ENCODE measurements around the gene MTERF2. TPM values are rescaled to one million over a fixed set of nuclear protein-coding genes. Genes with fewer than 3 reads are reported as not detected.
"Not testable (repeated sequence)": the region's sequence is repeated elsewhere in the genome, so short reads cannot be mapped to it uniquely, and the experiment has no call there.

Gene MTERF2
- total RNA-seq, 2 donors from 2014 or later = 21.2 to 25.2 TPM

DNA sequence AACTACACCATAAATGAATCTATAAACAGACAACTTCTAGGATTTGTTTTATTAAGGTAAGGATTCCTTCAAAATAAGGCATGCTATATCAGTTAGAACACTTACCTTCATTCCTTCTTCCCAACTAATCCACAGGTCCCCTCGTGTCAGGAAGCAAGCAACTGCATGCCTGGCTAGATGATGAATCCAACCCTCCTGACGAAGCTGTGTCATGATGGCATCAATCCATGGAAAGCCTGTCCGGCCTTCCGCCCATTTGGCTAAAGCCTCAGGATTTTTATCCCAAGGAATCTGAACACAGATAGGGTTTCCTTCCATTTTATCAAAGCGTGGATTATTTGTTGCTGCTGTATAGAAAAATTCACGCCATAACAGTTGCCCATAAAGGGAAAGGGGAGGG lies 12.5 kb upstream of the MTERF2 start:
- intact Hi-C loops (cut with DNase I) = no loop called here
- DNase-seq (no peak), ATAC-seq (no peak)

DNA sequence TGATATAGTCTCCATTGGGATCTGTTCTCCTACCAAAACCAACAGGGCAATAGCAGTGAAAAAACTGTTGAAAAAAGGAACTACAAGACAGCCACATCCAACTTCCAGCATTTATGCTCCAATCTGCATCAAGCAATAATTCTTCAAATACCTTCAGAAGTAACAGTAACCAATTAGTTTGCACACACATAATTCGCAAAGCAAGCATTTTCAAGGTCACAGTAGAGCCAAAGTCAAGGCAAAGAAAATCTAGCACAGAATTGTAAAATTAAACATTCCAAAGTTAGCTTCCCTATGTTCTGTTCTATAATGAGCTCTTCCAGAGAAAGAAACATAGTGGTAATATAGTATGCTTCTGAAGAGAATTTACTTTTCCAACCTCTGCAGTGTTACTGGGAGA lies 11.0 kb upstream of the MTERF2 start:
- ATAC-seq (no peak), DNase-seq (no peak)
- intact Hi-C loops (cut with DNase I) = no loop called here

DNA sequence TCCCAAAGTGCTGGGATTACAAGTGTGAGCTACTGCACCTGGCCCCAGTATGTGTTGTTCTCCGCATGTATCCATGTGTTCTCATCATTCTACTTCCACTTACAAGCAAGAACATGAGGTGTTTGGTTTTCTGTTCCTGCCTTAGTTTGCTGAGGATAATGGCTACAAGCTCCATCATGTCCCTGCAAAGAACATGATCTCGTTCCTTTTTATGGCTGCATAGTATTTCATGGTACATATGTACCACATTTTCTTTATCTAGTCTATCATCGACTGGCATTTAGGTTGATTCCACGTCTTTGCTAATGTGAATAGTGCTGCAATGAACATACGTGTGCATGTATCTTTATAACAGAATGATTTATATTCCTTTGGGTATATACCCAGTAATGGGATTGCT lies 9.2 kb upstream of the MTERF2 start:
- DNase-seq; ATAC-seq; intact Hi-C loops (cut with DNase I): not testable (repeated sequence)

DNA sequence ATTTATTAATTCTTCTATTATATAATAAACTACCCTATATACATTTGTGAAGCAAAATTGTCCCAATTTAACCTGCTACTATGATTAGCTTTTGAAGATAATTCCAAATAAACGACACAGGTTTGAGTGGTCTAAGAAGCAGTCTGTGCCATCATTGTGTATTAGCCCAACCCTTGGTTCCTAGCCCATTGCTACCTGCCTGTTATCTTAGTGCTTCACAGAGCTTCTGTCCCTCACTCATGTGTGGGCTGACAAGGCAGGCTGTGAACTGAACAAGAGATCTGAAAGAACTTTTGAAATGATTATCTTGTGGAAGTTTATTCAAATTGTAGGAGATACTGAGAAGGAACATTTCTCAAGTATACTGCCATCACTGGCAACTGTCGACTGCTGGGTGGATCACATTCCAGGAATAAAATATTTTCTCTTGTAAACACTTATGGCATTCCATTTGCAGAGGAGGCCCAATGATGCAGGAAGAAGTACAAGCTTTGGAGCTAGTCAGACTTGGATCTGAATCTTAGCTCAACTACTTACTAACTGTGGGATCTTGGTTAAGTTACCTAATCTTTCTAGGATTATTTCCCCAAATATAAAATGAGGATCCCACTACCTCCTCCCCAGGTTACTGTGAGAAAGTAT lies 7.8 kb upstream of the MTERF2 start:
- ATAC-seq = no peak
- intact Hi-C loops (cut with DNase I) = no loop called here
- DNase-seq = no peak

DNA sequence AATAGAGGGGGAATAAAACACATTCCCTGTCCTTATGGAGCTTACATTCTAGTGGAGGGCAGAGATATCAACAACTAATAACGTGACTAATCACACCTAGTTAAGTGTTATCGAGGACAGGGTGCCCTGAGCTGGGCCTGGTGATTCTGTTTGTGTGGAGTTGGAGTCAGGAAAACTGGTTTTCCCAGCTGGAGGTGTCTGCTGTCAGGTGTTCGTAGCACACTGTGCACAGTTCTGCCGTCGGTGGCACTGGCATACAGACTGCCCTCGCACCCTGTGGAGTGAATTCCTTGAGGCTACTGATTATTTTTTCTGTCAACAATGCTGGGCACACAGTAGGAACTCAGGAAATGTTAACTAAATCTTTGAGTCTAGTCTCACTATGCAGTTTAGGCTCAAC lies 900 bp upstream of the MTERF2 start:
- DNase-seq (no peak), ATAC-seq (no peak)
- intact Hi-C loops (cut with DNase I) = loop anchor here in 1 of 2 donors (5.0 kb wide), 1 partner anchor 104 kb away; the partner anchor contains the start of gene CRY1

DNA sequence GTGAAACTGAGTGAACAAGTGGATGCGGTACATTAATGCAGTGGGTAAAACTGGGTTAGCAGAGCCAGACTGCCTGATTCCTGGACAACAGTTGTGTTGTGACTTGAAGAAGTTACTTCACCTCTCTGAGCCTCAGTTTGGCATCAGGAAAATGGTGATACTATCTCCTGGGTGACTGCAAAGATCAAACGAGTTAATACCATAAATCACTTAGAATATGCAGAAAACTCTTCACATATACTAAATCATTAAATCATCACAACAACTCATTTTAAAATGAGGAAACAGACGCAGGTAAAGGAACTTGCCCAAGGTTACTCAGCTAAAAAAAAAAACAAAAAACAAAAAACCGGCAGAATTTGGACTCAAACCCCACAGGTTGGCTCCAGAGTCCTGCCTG lies 811 bp downstream of the MTERF2 start:
- ATAC-seq = no peak

DNA sequence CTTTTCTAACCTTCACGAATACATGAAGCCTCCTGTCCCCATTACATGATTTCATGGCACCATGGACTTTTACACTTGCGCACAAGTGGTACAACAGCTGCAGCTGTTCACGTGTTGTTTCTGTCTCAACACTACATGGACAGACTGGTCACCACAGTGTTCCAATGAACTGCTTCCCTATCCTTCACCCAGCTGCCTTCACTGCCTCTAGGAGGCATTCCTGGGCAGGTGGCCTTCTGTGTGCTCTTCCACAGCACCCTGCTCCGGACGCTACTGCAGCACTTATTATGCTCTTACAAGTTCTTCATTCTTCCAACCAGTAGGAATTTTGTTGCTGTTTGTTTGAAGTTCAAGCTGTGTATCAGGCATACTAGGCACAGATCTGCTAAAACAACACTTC lies 1.5 kb downstream of the MTERF2 start:
- ATAC-seq (no peak), DNase-seq (no peak)
- intact Hi-C loops (cut with DNase I) = loop anchor here in 1 of 2 donors (5.0 kb wide), 1 partner anchor 107 kb away; the partner anchor contains the start of gene CRY1

More for the DNA sequence above, 811 bp downstream of the MTERF2 start:
- no peak for DNase-seq
- intact Hi-C loops (cut with DNase I) = loop anchor here in 1 of 2 donors (5.0 kb wide), 1 partner anchor 106 kb away; the partner anchor contains the start of gene CRY1

DNA sequence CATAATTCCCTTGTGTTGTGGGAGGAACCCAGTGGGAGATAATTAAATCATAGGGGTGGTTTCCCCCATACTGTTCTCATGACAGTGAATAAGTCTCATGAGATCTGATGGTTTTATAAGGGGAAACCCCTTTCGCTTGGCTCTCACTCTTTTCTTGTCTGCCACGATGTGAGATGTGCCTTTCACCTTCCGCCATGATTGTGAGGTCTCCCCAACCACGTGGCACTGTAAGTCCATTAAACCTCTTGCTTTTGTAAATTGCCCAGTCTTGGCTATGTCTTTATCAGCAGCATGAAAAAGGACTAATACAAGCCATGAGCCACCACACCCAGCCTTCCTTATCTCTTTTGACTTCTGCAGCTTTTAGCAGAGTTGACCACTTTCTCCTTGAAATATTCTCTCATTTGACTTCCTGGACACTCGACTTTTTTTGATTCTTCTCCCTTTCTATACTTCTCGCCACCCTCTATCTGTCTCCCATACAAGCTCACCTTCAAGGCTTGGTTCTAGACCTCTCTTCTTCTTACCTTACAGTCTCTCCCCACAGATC lies 2.3 kb downstream of the MTERF2 start:
- intact Hi-C loops (cut with DNase I) = loop anchor here in 1 of 2 donors (5.0 kb wide), 1 partner anchor 108 kb away; the partner anchor contains the start of gene CRY1
- ATAC-seq (no peak), DNase-seq (no peak)

DNA sequence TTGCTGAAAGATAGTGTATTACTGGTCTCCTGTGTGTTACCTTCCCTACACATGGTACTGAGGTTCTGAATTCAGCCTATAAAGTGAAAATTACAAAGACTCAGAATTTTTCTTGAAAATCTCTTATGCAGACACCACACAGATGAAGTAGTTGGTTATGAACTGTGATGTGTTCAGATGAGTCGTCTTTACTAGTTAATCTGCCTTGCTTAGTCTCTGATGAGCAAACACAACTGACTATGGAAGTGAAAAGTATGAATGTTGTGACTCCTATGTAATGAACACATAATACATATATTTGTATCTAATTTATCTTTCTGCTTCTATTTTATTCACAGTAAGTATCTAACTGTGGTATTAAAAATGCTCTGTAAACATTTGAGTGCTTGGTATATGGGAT lies 4.7 kb downstream of the MTERF2 start:
- intact Hi-C loops (cut with DNase I) = no loop called here
- DNase-seq = no peak

DNA sequence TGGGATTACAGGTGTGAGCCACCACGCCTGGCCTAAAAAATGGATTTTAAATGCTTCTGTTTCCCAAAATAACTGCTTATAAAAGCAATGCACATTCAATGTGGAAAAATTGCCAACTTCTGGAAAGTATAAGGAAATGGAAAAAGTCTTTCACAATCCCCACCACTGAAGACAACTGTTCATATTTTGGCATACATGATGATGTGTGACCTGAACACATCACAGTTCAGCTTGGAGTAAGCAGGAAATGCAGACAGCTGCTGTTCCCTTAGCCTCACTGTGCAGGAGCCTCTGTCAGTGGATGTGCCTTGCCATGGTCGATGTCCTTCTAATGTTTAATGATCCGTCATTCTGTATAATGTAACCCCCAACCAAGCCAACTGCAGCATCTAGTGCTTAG lies 5.2 kb downstream of the MTERF2 start:
- DNase-seq = no peak
- intact Hi-C loops (cut with DNase I) = no loop called here
- ATAC-seq = no peak

More for the DNA sequence above, 4.7 kb downstream of the MTERF2 start:
- ATAC-seq = no peak

DNA sequence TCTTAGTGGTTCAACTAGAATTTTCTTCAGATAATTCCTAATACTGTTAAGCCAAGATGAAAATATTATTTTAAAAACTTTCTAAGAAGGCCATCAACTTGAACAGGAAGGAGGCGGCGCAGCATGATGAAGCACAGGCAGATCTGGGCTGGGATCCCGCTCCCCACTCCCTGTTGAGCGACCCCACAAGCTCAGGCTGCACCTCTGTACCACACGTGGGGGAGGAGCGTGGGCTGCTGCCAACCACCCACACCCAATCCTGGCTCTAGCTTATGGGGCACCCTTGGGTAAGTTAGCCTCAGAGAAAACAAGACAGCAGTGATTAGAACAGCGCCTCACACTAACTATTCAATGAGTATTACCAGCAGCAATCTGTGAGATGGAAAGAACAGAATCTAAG lies 6.0 kb downstream of the MTERF2 start:
- ATAC-seq = peak in 1 of 2 donors; percentile 12
- intact Hi-C loops (cut with DNase I) = no loop called here
- no peak for DNase-seq

DNA sequence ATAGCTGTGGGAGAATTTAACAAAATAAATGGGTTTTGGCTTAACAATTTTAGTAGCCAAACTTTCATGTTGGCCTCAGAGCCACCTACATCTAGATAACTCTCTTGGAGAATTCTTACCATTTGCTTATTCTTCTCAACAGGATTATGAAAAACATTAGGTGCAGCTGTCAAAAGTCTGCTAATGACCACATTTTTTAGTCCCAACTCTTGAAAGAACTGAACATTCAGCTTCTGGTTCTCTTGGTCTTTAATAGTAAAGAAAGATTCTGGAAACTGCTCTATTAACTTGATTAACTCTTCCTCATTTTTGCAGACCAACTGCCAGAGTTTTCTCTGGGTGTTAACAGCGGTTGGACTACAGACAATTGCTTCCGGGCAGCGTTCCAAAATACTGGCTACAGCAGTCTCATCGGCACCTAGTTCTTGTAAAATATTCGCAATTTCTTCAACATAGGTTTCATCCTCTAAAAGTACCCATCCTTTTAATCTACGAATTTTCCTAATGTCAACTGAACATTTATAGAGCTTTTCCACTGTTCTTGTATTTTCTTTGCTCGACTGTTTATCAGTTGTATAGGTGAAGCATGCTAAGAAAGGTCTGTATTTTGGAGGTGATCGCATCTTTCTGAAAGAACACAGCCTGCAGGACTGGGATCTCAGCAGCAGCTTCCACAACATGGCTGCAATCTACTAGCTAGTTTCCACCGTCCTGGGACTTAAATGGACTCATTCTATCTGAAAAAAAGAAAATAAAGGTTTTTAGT lies 8.7 kb downstream of the MTERF2 start:
- DNase-seq = peak; percentile 82
- peak; percentile 42 to 51 for ATAC-seq
- intact Hi-C loops (cut with DNase I) = no loop called here

DNA sequence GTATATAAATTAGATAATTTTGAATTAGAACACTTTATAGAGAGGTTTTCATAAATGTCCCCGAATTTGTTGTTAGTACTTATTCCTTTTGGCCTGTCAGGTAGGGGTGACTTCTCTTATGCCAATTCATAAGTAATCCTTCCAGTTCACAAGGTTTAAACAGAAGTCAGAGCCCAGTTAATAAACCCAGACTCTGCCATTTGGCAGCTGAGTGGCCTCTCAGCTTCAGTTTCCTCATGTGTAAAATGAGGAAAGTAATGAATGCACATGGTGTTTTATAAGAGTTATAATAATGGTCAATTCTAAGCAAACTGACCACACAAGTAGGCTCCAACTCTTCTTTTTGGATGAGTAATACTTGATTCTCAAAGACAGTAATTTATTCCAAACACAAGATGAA lies 10.3 kb downstream of the MTERF2 start:
- DNase-seq (no peak), ATAC-seq (peak in 1 of 2 donors; percentile 7)
- intact Hi-C loops (cut with DNase I) = no loop called here

DNA sequence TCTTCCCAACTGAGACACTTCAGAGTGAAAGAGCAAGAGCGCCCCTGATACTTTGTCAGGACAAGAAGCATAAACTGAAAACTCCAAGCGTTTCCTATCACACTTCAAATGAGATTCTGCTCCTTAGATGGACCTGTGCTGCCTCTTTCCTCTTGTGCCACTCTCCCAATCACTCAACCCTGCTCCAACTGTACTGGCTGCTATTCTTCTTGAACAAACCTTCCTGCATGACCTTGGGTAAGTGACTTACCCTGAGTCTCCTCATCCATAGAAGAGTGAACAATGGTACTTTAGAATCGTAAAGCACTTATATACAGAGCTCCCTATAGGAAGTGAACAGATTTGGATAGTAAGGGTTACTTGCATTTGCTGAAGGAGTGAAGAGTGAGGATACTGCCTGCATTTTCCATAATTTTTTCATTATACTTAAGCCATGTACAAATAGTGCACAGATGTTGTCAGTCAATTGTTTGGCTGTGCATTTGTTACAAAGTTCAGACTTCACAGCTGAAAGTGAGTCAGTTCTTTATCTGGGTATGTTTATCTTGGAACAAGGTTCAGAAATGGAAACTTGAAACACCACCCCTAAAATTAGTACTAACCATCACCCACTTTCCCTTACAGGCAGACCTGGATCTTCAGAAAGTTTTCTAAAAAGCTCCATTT lies 10.8 kb downstream of the MTERF2 start:
- no peak for DNase-seq
- intact Hi-C loops (cut with DNase I) = no loop called here
- peak; percentile 60 to 83 for ATAC-seq

DNA sequence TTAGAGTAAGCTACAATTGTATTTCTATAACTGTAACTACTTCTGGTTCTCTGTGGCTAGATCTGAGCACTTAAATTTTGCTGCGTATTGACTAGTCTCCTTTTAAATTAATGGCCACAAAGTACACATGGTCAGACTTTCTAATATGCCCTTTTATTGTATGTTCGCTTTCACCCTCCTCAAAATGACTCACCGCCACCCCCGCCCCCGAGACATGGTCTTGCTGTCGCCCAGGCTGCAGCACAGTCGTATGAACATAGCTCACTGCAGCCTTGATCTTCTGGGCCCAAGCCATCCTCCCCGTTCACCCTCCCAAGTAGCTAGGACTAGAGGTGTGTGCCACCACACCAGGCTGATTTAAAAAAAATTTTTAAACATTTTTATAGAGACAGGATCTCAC lies 11.8 kb downstream of the MTERF2 start:
- ATAC-seq = peak in 1 of 2 donors; percentile 11
- intact Hi-C loops (cut with DNase I) = no loop called here
- DNase-seq = no peak

DNA sequence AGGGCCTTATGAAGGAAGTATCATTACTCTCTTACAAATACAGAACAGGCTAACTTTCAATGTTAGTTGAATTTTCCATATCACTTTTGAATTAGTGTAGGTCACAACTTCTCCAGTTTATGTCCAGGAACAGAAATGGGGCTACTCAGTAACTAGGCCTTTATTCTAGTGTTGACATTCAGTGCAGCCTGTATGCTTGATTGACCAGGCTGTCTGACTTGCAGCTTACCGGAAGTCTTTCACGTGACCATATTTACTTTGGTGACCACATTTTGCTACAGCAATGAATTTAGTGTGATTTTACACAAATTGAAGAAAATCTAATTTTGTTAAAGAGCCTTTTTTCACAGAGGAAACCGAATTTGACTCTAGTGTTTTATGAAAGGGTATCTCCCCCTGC lies 12.4 kb downstream of the MTERF2 start:
- DNase-seq = no peak
- ATAC-seq = no peak
- intact Hi-C loops (cut with DNase I) = no loop called here

DNA sequence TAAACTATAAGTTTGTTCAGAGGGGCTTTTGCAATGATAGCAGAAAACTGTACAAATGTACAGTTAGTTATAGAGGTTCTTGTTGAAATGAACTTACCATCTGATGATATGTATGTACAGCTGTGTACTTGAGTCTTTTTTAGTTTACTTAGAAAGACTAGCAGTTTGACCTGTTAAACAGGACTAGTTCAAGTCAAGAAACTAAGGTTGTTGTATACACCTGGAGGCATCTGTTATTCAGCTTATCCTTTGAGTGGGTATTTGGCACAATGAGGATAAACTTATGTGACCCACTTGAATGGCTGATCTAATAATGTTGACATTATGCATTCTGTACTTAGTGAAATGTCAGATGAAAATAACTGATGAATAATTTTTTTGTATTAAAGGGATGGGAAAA lies 13.4 kb downstream of the MTERF2 start:
- intact Hi-C loops (cut with DNase I) = no loop called here
- ATAC-seq (no peak), DNase-seq (no peak)

DNA sequence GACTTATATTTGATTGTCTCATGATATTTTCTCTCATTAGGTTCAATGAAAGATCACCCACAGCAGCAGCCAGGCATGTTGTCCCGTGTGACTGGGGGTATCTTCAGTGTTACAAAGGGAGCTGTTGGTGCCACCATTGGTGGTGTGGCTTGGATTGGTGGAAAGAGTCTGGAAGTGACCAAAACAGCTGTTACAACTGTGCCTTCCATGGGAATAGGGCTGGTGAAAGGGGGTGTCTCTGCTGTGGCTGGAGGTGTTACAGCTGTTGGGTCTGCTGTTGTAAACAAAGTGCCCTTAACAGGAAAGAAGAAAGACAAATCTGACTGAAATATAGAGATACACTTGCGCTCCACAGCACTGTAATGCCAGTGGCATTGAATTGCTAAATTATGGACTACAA lies 15.9 kb downstream of the MTERF2 start:
- ATAC-seq (no peak), DNase-seq (no peak)
- intact Hi-C loops (cut with DNase I) = no loop called here

DNA sequence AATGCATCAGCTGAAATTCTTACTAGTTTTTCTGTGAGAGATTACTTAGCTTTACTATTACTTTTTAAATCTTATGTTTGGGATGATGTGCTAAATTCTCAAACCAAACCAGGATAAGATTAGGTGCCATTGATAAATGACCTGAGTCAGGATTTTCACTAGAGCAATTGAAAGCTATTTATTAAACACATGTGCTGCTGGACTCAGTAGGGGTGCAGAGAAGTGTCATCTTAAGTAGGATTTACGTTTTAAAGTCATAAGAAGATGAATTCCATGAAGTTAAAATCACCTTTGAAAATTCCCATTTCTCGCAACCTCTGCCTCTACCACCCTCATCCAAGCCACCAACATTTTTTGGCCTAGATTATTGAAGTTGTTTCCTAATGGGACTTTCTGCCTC lies 22.4 kb downstream of the MTERF2 start:
- DNase-seq (no peak), ATAC-seq (no peak)
- intact Hi-C loops (cut with DNase I) = no loop called here

DNA sequence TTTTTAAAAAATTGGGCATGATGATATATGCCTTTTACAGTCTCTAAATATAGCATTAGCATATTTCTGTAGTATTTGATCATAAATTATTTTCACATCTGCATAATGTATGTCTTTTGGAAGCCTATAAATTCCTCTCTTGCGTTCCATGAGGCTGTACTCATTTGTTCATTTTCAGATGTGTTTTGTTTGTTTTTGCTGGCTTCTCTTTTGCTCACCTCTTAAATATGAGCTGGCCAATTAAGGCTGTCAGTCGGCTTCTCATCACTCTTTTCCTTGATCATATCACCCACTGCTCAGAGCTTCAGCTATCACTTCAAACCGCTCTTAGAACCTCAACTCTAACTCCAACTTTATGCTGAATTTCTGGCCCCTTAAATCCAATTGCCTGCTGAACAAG lies 24.7 kb downstream of the MTERF2 start:
- peak; percentile 27 to 38 for ATAC-seq
- no peak for DNase-seq
- intact Hi-C loops (cut with DNase I) = no loop called here
